HepG2 (cell line): ENCODE results near the gene CCDC61. TPM values are rescaled to one million over a fixed set of nuclear protein-coding genes. Genes with fewer than 3 reads are reported as not detected.

Experiments used
- ATAC-seq: fragments of 200-7000 bp; cut with Tn5 transposase; 3 replicates; pipeline ENCODE4 v1.9.1; 2020; ENCODE audit warnings: mild to moderate bottlenecking, moderate library complexity
- BruUV-seq: library from RNA; stranded (reverse); fragments of 400-500 nt; replicated peaks from 2 replicates; lab custom pipeline; 2021; lab: Mats Ljungman, UMichigan
- CTCF ChIA-PET: fragments of 300-600 bp; formaldehyde crosslinking; extraction: SDS; loops from one replicate; lab custom pipeline; 2021; ENCODE audit warnings: low total read pairs, inconsistent platforms, low intra/inter-chr PET ratio; lab: Yijun Ruan, JAX
- POLR2A ChIA-PET: fragments of 350-600 bp; sonication (Branson Sonifier 250); formaldehyde crosslinking; loops from one replicate; lab custom pipeline; 2020; ENCODE audit warnings: antibody characterized with exemption, inconsistent platforms; lab: Yijun Ruan, JAX
- DNase-seq: peaks from one replicate; pipeline ENCODE4 v3.0.0-alpha.2; 2015; ENCODE audit warnings: low spot score
- FAIRE-seq: peaks from 3 replicates; lab custom pipeline; 2011; peaks lifted over from hg19 to GRCh38; lab: Jason Lieb, UNC
- H2AFZ ChIP-seq: one replicate; pipeline ENCODE4 v1.6.1; 2011; ENCODE audit warnings: low read length, inconsistent platforms
- H3K27ac ChIP-seq: fragments of 300-600 bp; 3 replicates; pipeline ENCODE4 v1.8.0; 2011; ENCODE audit warnings: mixed run types, mild to moderate bottlenecking, mixed read lengths, low read length, inconsistent platforms; ENCODE audit not compliant: insufficient read depth; ENCODE audit errors: extremely low read length
- H3K27me3 ChIP-seq, 2 experiments: fragments of 200-600 bp in 1 of 2; 2 replicates in 1 of 2; 3 replicates in 1 of 2; pipeline versions ENCODE4 v1.6.0 to v1.8.0; 2011; ENCODE audit warnings: low read length in 2 of 2, mild to moderate bottlenecking in 2 of 2, moderate library complexity in 2 of 2, inconsistent platforms in 1 of 2; ENCODE audit not compliant: insufficient read depth in 2 of 2, control insufficient read depth in 1 of 2
- H3K36me3 ChIP-seq, 2 experiments: fragments of 200-600 bp in 1 of 2; replicated peaks in 1 of 2; 2 replicates in 1 of 2; 3 replicates in 1 of 2; pipeline versions ENCODE4 v1.5.1 to v1.8.0; 2011; ENCODE audit warnings: low read length in 2 of 2, inconsistent platforms in 1 of 2; ENCODE audit not compliant: insufficient read depth in 2 of 2, control insufficient read depth in 1 of 2
- H3K4me1 ChIP-seq: 2 replicates; pipeline ENCODE4 v1.5.1; 2012; ENCODE audit warnings: low read length, inconsistent platforms; ENCODE audit not compliant: insufficient read depth
- H3K4me2 ChIP-seq: 2 replicates; pipeline ENCODE4 v1.6.0; 2011; ENCODE audit warnings: low read depth, low read length, inconsistent platforms
- H3K4me3 ChIP-seq, 3 experiments: fragments of 200-600 bp in 1 of 3; sonication (generic), shearing (Covaris generic) in 1 of 3; replicated peaks in 1 of 3; 2 replicates each; pipeline ENCODE4 v1.5.1; 2011 to 2016; ENCODE audit warnings: low read length in 3 of 3, inconsistent platforms in 2 of 3, low read depth in 2 of 3, mild to moderate bottlenecking in 2 of 3, control low read depth in 1 of 3, mixed read lengths in 1 of 3; ENCODE audit not compliant: insufficient read depth in 1 of 3
- H3K79me2 ChIP-seq: one replicate; pipeline ENCODE4 v1.6.1; 2011; ENCODE audit warnings: low read length, inconsistent platforms; ENCODE audit not compliant: insufficient read depth
- H3K9ac ChIP-seq: 2 replicates; pipeline ENCODE4 v1.6.0; 2011; ENCODE audit warnings: mild to moderate bottlenecking, low read depth, low read length, inconsistent platforms; ENCODE audit not compliant: insufficient read depth
- H3K9me3 ChIP-seq: 2 replicates; pipeline ENCODE4 v1.5.1; 2012; ENCODE audit warnings: mild to moderate bottlenecking, low read length
- H4K20me1 ChIP-seq: 2 replicates; pipeline ENCODE4 v1.6.0; 2011; ENCODE audit warnings: inconsistent platforms, mild to moderate bottlenecking, low read length, moderate library complexity; ENCODE audit not compliant: insufficient read depth
- ATF7 ChIP-seq, 2 experiments: fragments of 450-650 bp in 1 of 2; sonication (generic) in 1 of 2; formaldehyde crosslinking in 1 of 2; IDR thresholded peaks; 2 replicates each; pipeline versions ENCODE4 v1.4.0 to v1.6.1; 2016 to 2020; ENCODE audit warnings: antibody characterized with exemption in 1 of 2, mild to moderate bottlenecking in 1 of 2, missing genetic modification reagents in 1 of 2
- BCL3 ChIP-seq: sonication (generic); formaldehyde crosslinking; IDR thresholded peaks from 2 replicates; pipeline ENCODE4 v1.5.1; 2020; ENCODE audit warnings: mild to moderate bottlenecking, missing genetic modification reagents, moderate library complexity
- MATR3 ChIP-seq: sonication (generic); formaldehyde crosslinking; IDR thresholded peaks from 2 replicates; pipeline ENCODE4 v1.4.0; 2020; ENCODE audit warnings: missing genetic modification reagents
- NCOA1 ChIP-seq: sonication (generic); formaldehyde crosslinking; IDR thresholded peaks from 2 replicates; pipeline ENCODE4 v1.9.0; 2021; ENCODE audit warnings: missing genetic modification reagents
- RFXANK ChIP-seq: IDR thresholded peaks from 2 replicates; pipeline ENCODE4 v1.6.1; 2016
- SP140L ChIP-seq: sonication (generic); formaldehyde crosslinking; IDR thresholded peaks from 2 replicates; pipeline ENCODE4 v1.4.0; 2020; ENCODE audit warnings: missing genetic modification reagents, borderline replicate concordance
- THAP7 ChIP-seq: sonication (generic); formaldehyde crosslinking; IDR thresholded peaks from 2 replicates; pipeline ENCODE4 v1.8.1; 2023; ENCODE audit warnings: mild to moderate bottlenecking, missing genetic modification reagents
- TSC22D2 ChIP-seq: sonication (generic); formaldehyde crosslinking; IDR thresholded peaks from 2 replicates; pipeline ENCODE4 v1.5.1; 2020; ENCODE audit warnings: missing genetic modification reagents, mild to moderate bottlenecking, borderline replicate concordance
- ZFP36 ChIP-seq: fragments of 150-350 bp; IDR thresholded peaks from 2 replicates; pipeline ENCODE4 v1.6.1; 2018; ENCODE audit warnings: borderline replicate concordance, low read length, low read depth; ENCODE audit not compliant: partially characterized antibody
- ZFP36L1 ChIP-seq: sonication (generic); formaldehyde crosslinking; IDR thresholded peaks from 2 replicates; pipeline ENCODE4 v1.8.0; 2022; ENCODE audit warnings: mild to moderate bottlenecking, missing genetic modification reagents, moderate library complexity
- ZNF12 ChIP-seq: sonication (generic); formaldehyde crosslinking; IDR thresholded peaks from 2 replicates; pipeline ENCODE4 v1.5.0; 2020; ENCODE audit warnings: missing genetic modification reagents
- ZNF253 ChIP-seq: sonication (generic); formaldehyde crosslinking; IDR thresholded peaks from 2 replicates; pipeline ENCODE4 v1.8.0; 2022; ENCODE audit warnings: mild to moderate bottlenecking, missing genetic modification reagents, borderline replicate concordance
- ZNF263 ChIP-seq: sonication (generic); formaldehyde crosslinking; IDR thresholded peaks from 2 replicates; pipeline ENCODE4 v1.4.0; 2020; ENCODE audit warnings: missing genetic modification reagents
- ZNF570 ChIP-seq: sonication (generic); formaldehyde crosslinking; IDR thresholded peaks from 2 replicates; pipeline ENCODE4 v1.4.0; 2020; ENCODE audit warnings: mild to moderate bottlenecking, missing genetic modification reagents, borderline replicate concordance
- ZNF678 ChIP-seq: sonication (generic); formaldehyde crosslinking; IDR thresholded peaks from 2 replicates; pipeline ENCODE4 v1.4.0; 2020; ENCODE audit warnings: mild to moderate bottlenecking, missing genetic modification reagents
- ZNF713 ChIP-seq: sonication (generic); formaldehyde crosslinking; IDR thresholded peaks from 2 replicates; pipeline ENCODE4 v1.4.0; 2020; ENCODE audit warnings: mild to moderate bottlenecking, missing genetic modification reagents
- ZNF800 ChIP-seq: sonication (generic); formaldehyde crosslinking; IDR thresholded peaks from 2 replicates; pipeline ENCODE4 v1.4.0; 2020; ENCODE audit warnings: missing genetic modification reagents
- WGBS: methylation state at CpG from one replicate; pipeline ENCODE4 v1.1.6; 2017; ENCODE audit warnings: low lambda C conversion rate; 5-methylcytosine and 5-hydroxymethylcytosine counted together
- in situ Hi-C: cut with HindIII; loops from 2 replicates; pipeline ENCODE4 v1.10.0; 2017; ENCODE audit warnings: low pct_unique_long_range_greater_than_20kb; ENCODE audit not compliant: extremely low pct_ligation_motif_present
- intact Hi-C: fragments of 100-400 bp; cut with micrococcal nuclease; formaldehyde crosslinking; loops from one replicate; pipeline ENCODE4 v1.10.0; 2022; ENCODE audit not compliant: unreplicated experiment
- polyA plus RNA-seq, 8 experiments: library from polyadenylated mRNA; depleted of rRNA in 3 of 8; stranded (reverse) in 7 of 8; unstranded in 1 of 8; fragments of >200 nt; fragmentation: Illumina TruSeq in 4 of 8; extraction: Trizol in 4 of 8; gene quantifications; 2 replicates each; pipeline versions ENCODE4 v1.2.1 to v1.2.3, GENCODE V29; 2011 to 2016; ENCODE audit warnings: low read depth in 4 of 8, missing spikeins in 1 of 8, mixed read lengths in 1 of 8; ENCODE audit not compliant: insufficient read depth in 1 of 8
- total RNA-seq, 5 experiments: library from RNA; depleted of rRNA; stranded (reverse); fragments of >200 nt; fragmentation: Illumina TruSeq; extraction: Trizol; gene quantifications; 2 replicates each; pipeline ENCODE4 v1.2.3, GENCODE V29; 2016; ENCODE audit warnings: low read depth in 1 of 5

Gene CCDC61
- total and polyA plus RNA-seq, 2 of the 13 experiments (the other 11 are each of a cell fraction or from before 2014, with no cell fraction given): 4.2 to 4.9 TPM

- no peak for TF ChIP-seq ZNF800 (CRISPR knock-in tag)
- no peak for TF ChIP-seq TSC22D2 (CRISPR knock-in tag)
- no peak for TF ChIP-seq NCOA1
- no peak for TF ChIP-seq BCL3 (CRISPR knock-in tag)
- TF ChIP-seq MATR3: no peak
- no peak for TF ChIP-seq ZNF253 (CRISPR knock-in tag)
- TF ChIP-seq ZNF678 (CRISPR knock-in tag): no peak
- TF ChIP-seq SP140L (CRISPR knock-in tag): no peak
- TF ChIP-seq THAP7 (CRISPR knock-in tag): no peak
- TF ChIP-seq ZFP36: no peak
These were observed 57.6 kb downstream of the CCDC61 start (continued) for GRCh38 chr19:46052896-46053295.

- no peak overlapping the region for H2AFZ ChIP-seq
- CTCF ChIA-PET: no interaction called here
- H3K4me1 ChIP-seq: peaks cover 20% of the 10 kb centered on the region
- no peaks in the 10 kb centered on the region for H3K79me2 ChIP-seq
- H3K9me3 ChIP-seq: peaks cover 11% of the 10 kb centered on the region
- intact Hi-C loops: no loop called here
- POLR2A ChIA-PET: no interaction called here
- no peaks in the 10 kb centered on the region for H3K36me3 ChIP-seq
- no peaks in the 10 kb centered on the region for H3K27me3 ChIP-seq
- no peaks in the 10 kb centered on the region for H4K20me1 ChIP-seq
- no peak overlapping the region for H3K9ac ChIP-seq
- H3K4me3 ChIP-seq: no peak overlapping the region
- TF ChIP-seq ZNF570 (CRISPR knock-in tag): no peak
- TF ChIP-seq ZFP36L1: no peak
- no peak for TF ChIP-seq RFXANK (CRISPR knock-in tag)
- peak; percentile 81 for TF ChIP-seq ATF7 (IDR thresholded peaks at IDR 0.05)
- TF ChIP-seq ATF7 (CRISPR knock-in tag; IDR thresholded peaks at IDR 0.05): no peak
- TF ChIP-seq ZNF263 (CRISPR knock-in tag): peak; percentile 35; the same call in 1 of the 2 replicates
- TF ChIP-seq ZNF12 (CRISPR knock-in tag): no peak
- no peak for TF ChIP-seq ZNF713 (CRISPR knock-in tag)
- TF ChIP-seq, all 625 proteins: peak for 2
- Histone ChIP-seq H3K27ac (no peak overlapping the region), H3K4me2 (peak overlapping the region; percentile 34; the same call in 1 of the 2 replicates)
- DNase-seq (peak; percentile 83), ATAC-seq (no peak), FAIRE-seq (no peak)
- BruUV-seq: no TSS peak
- WGBS: 13% methylated on average over 4 of the region's 4 CpGs
- in situ Hi-C loops: no loop called here
These were observed 61.3 kb downstream of the CCDC61 start for GRCh38 chr19:46056536-46056935.
